GM12801 (cell line): ENCODE data around the gene ARFIP1.

Experiments used
- CTCF ChIP-seq: IDR thresholded peaks from one replicate; pipeline ENCODE4 v1.5.1; 2011; ENCODE audit warnings: control low read depth; ENCODE audit not compliant: insufficient read length; ENCODE audit errors: extremely low read depth

ARFIP1 gene

GRCh38 chr4:152779513-152780266, at the start of gene ARFIP1, which contains the start of gene TIGD4:
Gene ARFIP1, plus strand, starts transcription at chr4:152779954. Its CDS starts 49,680 bp downstream, at chr4:152829634.
Gene TIGD4, minus strand, starts transcription at chr4:152779730. Its CDS starts 8,726 bp downstream, at chr4:152771004.
- no peak for TF ChIP-seq CTCF

- TF ChIP-seq CTCF: no peak
Observed at GRCh38 chr4:152731997-152732396, 47.8 kb upstream of the ARFIP1 start.

GRCh38 chr4:152734015-152734698, 45.6 kb upstream of the ARFIP1 start:
- no peak for TF ChIP-seq CTCF

GRCh38 chr4:152734699-152735050, 45.1 kb upstream of the ARFIP1 start:
- TF ChIP-seq CTCF: no peak

GRCh38 chr4:152735396-152735859, 44.3 kb upstream of the ARFIP1 start:
- no peak for TF ChIP-seq CTCF

- TF ChIP-seq CTCF: no peak
Observed at GRCh38 chr4:152735906-152736305, 43.8 kb upstream of the ARFIP1 start.

GRCh38 chr4:152738827-152739226, 40.9 kb upstream of the ARFIP1 start:
- TF ChIP-seq CTCF: no peak
